GM12891 (cell line): Measurements from ENCODE around the gene ORAI3.

Source experiments
- DNase-seq: peaks from one replicate; pipeline ENCODE4 v3.0.0; 2011; ENCODE audit warnings: low spot score; ENCODE audit not compliant: insufficient read length
- FAIRE-seq: peaks from 2 replicates; lab custom pipeline; 2011; peaks lifted over from hg19 to GRCh38; lab: Jason Lieb, UNC
- PAX5 ChIP-seq: IDR thresholded peaks from 2 replicates; pipeline ENCODE4 v1.6.1; 2011; ENCODE audit warnings: low read length, moderate library complexity, mild to moderate bottlenecking; ENCODE audit not compliant: insufficient read depth, severe bottlenecking
- POLR2A ChIP-seq: IDR thresholded peaks from 2 replicates; pipeline ENCODE4 v1.6.1; 2011; ENCODE audit warnings: low read depth, low read length, control low read depth
- POLR2AphosphoS5 ChIP-seq: IDR thresholded peaks from 2 replicates; pipeline ENCODE4 v1.6.1; 2011; ENCODE audit warnings: low read depth, low read length, control low read depth
- POU2F2 ChIP-seq: IDR thresholded peaks from 2 replicates; pipeline ENCODE4 v1.6.1; 2011; ENCODE audit warnings: low read depth, mild to moderate bottlenecking, control low read depth, low read length, moderate library complexity
- SPI1 ChIP-seq: IDR thresholded peaks from 2 replicates; pipeline ENCODE4 v1.6.1; 2011; ENCODE audit warnings: low read depth, low read length, control low read depth
- TAF1 ChIP-seq: IDR thresholded peaks from 2 replicates; pipeline ENCODE4 v1.6.1; 2011; ENCODE audit warnings: low read depth, low read length, control low read depth

Gene ORAI3

GRCh38 chr16:30986129-30986991 lies 37.5 kb downstream of the ORAI3 start:
- TF ChIP-seq TAF1 = no peak
- TF ChIP-seq POLR2AphosphoS5 = no peak
- no peak for TF ChIP-seq PAX5
- no peak for TF ChIP-seq POU2F2
- TF ChIP-seq POLR2A = no peak
- no peak for TF ChIP-seq SPI1
- no peak for DNase-seq
- no peak for FAIRE-seq

- no peak for TF ChIP-seq SPI1
- TF ChIP-seq TAF1 = no peak
- no peak for TF ChIP-seq POU2F2
- TF ChIP-seq POLR2AphosphoS5 = no peak
- no peak for TF ChIP-seq PAX5
- no peak for TF ChIP-seq POLR2A
- FAIRE-seq (no peak), DNase-seq (no peak)
These were observed 38.8 kb downstream of the ORAI3 start for GRCh38 chr16:30987581-30988190.

GRCh38 chr16:30989469-30990047 lies 40.7 kb downstream of the ORAI3 start:
- no peak for DNase-seq
- no peak for TF ChIP-seq POLR2A
- no peak for TF ChIP-seq POU2F2
- TF ChIP-seq TAF1 = no peak
- no peak for TF ChIP-seq SPI1
- no peak for TF ChIP-seq PAX5
- no peak for TF ChIP-seq POLR2AphosphoS5
- FAIRE-seq = no peak

- TF ChIP-seq TAF1 (no peak), POLR2A (no peak), POLR2AphosphoS5 (no peak), POU2F2 (no peak), SPI1 (no peak), PAX5 (no peak)
- no peak for FAIRE-seq
These were observed 41.2 kb downstream of the ORAI3 start for GRCh38 chr16:30990105-30990504.

GRCh38 chr16:30991052-30991451 lies 42.2 kb downstream of the ORAI3 start:
- DNase-seq (no peak), FAIRE-seq (no peak)
- TF ChIP-seq PAX5 (no peak), TAF1 (no peak), SPI1 (no peak), POLR2AphosphoS5 (no peak), POLR2A (no peak), POU2F2 (no peak)

More at GRCh38 chr16:30990105-30990504, 41.2 kb downstream of the ORAI3 start:
- DNase-seq = no peak

GRCh38 chr16:30992276-30992780 lies 43.5 kb downstream of the ORAI3 start:
- FAIRE-seq = no peak
- TF ChIP-seq SPI1 = no peak
- TF ChIP-seq POLR2A = no peak
- TF ChIP-seq TAF1 = no peak
- no peak for TF ChIP-seq POLR2AphosphoS5
- TF ChIP-seq PAX5 = no peak
- no peak for TF ChIP-seq POU2F2
- no peak for DNase-seq

GRCh38 chr16:30992931-30993816 lies 44.3 kb downstream of the ORAI3 start:
- no peak for FAIRE-seq
- TF ChIP-seq PAX5 (no peak), POLR2AphosphoS5 (no peak), POLR2A (no peak), SPI1 (no peak), POU2F2 (no peak)
- no peak for DNase-seq

GRCh38 chr16:30995927-30996323 lies 47.1 kb downstream of the ORAI3 start:
- TF ChIP-seq TAF1 (no peak), POLR2A (no peak), SPI1 (no peak), PAX5 (no peak), POU2F2 (no peak), POLR2AphosphoS5 (no peak)
- DNase-seq = no peak
- no peak for FAIRE-seq
